Measurements from ENCODE around the gene IREB2. TPM values are rescaled to one million over a fixed set of nuclear protein-coding genes. Genes with fewer than 3 reads are reported as not detected.

The IREB2 gene
- polyA plus RNA-seq, 3 donors: 11.7 to 25.5 (median 16.7) TPM

DNA sequence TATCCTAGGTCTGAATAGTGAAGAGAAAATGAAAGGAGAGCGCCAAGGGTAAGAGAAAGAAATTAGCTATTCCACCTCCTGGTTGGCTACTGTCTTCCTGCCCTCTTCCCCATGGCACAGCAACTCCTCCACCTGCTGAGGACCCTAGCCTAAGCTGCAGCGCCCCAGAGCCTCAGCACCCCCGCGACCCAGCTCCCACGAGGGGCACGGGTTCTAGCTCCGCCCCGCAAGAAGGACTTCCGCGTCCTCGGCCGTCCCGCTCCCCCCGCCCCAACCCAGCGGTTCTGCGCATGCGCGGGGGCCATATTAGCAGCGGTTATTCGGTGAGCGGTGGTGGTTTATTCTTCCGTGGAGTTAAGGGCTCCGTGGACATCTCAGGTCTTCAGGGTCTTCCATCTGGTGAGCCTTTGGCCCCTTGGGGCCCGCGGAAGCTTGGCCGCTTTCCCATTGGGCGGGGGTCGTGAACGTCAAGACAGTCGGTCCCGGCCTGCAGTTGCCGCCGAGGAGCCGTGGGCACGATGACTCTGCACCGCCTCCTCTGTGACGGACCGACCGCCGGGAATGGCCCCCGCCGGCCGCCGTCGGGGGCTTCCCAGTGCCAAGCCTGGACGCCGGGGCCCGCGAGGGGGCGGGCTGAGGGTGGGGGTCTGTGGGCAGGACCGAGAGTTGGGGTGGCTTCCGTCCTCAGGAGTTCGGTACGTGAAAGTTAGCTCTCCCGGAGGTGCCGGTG, 102.3 kb downstream of the IREB2 start, which contains the start of gene PSMA4:
TSS of gene PSMA4 (plus strand) at position 304 of the 730 bp plus-strand sequence. CDS start 1,484 bp downstream, outside the sequence.
- no peaks in the 10 kb centered on the region for H3K27me3 ChIP-seq (ENCODE audit: control insufficient read depth in 2 of 2, insufficient read depth in 2 of 2, low read length in 2 of 2)
- Mint-ChIP-seq H3K36me3 (peaks cover 20 to 32% of the 10 kb centered on the region in 2 donors), H3K27me3 (ENCODE audit: low read depth in 3 of 3) (peaks cover 0 to 2% (median 1%) of the 10 kb centered on the region in 3 donors), H3K4me1 (peaks cover 27% of the 10 kb centered on the region), H3K4me3 (peak within 1 kb of the TSS; percentile 94 to 98), H3K9me3 (peaks cover 0 to 3% (median 0%) of the 10 kb centered on the region in 7 donors), H3K27ac (peak within 1 kb of the TSS; percentile 98 to 100 (median 99))
- no peaks in the 10 kb centered on the region for H3K9me3 ChIP-seq (replicated peaks in 1 of 2; ENCODE audit: control insufficient read depth in 1 of 2, insufficient read depth in 1 of 2, low read length in 2 of 2)
- H3K9ac ChIP-seq (ENCODE audit: insufficient read depth, low read length, poor library complexity, severe bottlenecking): peak within 1 kb of the TSS; percentile 97
- H3K79me2 ChIP-seq (ENCODE audit: insufficient read depth, low read length): peaks cover 42% of the 10 kb centered on the region
- peaks cover 16 to 21% of the 10 kb centered on the region in 2 donors for H3K4me1 ChIP-seq (ENCODE audit: control insufficient read depth in 1 of 2, insufficient read depth in 2 of 2, low read length in 2 of 2)
- peaks cover 19 to 33% of the 10 kb centered on the region in 2 donors for H3K36me3 ChIP-seq (replicated peaks in 1 of 2; ENCODE audit: control insufficient read depth in 1 of 2, insufficient read depth in 2 of 2, low read length in 2 of 2)
- H2AFZ ChIP-seq (ENCODE audit: insufficient read depth, low read depth, low read length, poor library complexity, severe bottlenecking): peak within 1 kb of the TSS; percentile 86
- H3K4me2 ChIP-seq (replicated peaks; ENCODE audit: extremely low read depth, low read length, poor library complexity, severe bottlenecking): peak within 1 kb of the TSS; percentile 96
- peak; percentile 83 to 89 (median 84) for DNase-seq
- H4K20me1 ChIP-seq (ENCODE audit: insufficient read depth, low read length): peaks cover 21% of the 10 kb centered on the region
- H3K27ac ChIP-seq (ENCODE audit: low read depth in 1 of 2, low read length in 2 of 2): peak within 1 kb of the TSS; percentile 94 to 97
- 0% methylated on average over 53 of the region's 56 CpGs for WGBS (ENCODE audit: insufficient coverage)
- peak within 1 kb of the TSS; percentile 67 to 89 (median 77) for H3K4me3 ChIP-seq (replicated peaks in 1 of 3; ENCODE audit: low read depth in 2 of 3, low read length in 3 of 3)
- intact Hi-C loops (cut with micrococcal nuclease): loop anchor here (5.0 kb wide), 2 partner anchors 103 to 243 kb away; partner anchors contain the start of genes IREB2 (in 2 of the 2) and SKIC8 (in 1 of the 2)
- TF ChIP-seq, protein P1, sequence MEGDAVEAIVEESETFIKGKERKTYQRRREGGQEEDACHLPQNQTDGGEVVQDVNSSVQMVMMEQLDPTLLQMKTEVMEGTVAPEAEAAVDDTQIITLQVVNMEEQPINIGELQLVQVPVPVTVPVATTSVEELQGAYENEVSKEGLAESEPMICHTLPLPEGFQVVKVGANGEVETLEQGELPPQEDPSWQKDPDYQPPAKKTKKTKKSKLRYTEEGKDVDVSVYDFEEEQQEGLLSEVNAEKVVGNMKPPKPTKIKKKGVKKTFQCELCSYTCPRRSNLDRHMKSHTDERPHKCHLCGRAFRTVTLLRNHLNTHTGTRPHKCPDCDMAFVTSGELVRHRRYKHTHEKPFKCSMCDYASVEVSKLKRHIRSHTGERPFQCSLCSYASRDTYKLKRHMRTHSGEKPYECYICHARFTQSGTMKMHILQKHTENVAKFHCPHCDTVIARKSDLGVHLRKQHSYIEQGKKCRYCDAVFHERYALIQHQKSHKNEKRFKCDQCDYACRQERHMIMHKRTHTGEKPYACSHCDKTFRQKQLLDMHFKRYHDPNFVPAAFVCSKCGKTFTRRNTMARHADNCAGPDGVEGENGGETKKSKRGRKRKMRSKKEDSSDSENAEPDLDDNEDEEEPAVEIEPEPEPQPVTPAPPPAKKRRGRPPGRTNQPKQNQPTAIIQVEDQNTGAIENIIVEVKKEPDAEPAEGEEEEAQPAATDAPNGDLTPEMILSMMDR (IDR thresholded peaks at IDR 0.05): no peak

DNA sequence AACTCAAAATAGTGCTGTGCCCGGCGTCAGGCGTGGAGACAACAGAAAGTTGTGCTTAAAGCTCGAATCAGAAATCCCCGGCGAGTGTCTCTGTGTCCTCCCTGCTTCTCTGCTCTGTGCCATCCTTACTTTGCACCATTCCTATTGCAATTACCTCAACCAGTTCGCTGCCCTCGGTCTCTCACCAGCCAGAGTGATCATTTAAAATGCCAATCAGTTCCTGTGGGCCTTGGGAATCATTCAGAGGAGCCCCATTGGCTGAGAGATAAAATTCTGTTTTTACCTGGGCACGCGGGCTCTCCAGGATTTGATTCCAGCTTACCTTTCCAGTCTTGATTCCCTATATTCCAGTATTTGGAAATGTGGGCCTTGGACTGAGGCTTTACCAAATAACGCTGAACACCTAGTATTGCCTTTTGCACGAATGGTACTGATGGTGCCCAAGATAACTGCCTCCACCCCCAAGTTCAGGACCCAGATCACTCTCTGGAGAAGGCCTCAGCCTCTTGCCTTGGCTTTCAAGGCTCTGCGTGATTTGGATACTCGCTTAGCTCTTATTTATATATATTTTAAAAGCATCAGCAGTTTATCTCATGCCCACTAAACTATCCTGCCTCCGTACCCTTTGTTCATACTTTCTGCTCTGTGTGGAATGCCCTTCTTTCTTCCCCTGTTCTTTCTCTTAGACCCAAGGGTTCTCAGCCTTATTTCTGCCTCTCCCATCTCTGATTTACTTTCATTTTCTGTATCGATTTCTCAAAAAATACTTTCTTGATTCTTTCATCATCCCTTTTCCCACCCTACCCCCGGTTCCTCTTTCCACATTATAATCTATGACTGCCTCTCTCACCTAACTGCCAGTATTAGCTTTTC, 103.1 kb downstream of the IREB2 start:
- Histone ChIP-seq H3K27ac (ENCODE audit: low read depth in 1 of 2, low read length in 2 of 2) (peak overlapping the region; percentile 94 to 97), H4K20me1 (ENCODE audit: insufficient read depth, low read length) (peaks cover 27% of the 10 kb centered on the region), H3K79me2 (ENCODE audit: insufficient read depth, low read length) (peaks cover 42% of the 10 kb centered on the region), H3K4me3 (replicated peaks in 1 of 3; ENCODE audit: low read depth in 2 of 3, low read length in 3 of 3) (peak overlapping the region; percentile 67 to 89 (median 77)), H3K36me3 (replicated peaks in 1 of 2; ENCODE audit: control insufficient read depth in 1 of 2, insufficient read depth in 2 of 2, low read length in 2 of 2) (peaks cover 27 to 41% of the 10 kb centered on the region in 2 donors), H3K9ac (ENCODE audit: insufficient read depth, low read length, poor library complexity, severe bottlenecking) (peak overlapping the region; percentile 97), H3K27me3 (ENCODE audit: control insufficient read depth in 2 of 2, insufficient read depth in 2 of 2, low read length in 2 of 2) (no peaks in the 10 kb centered on the region), H3K4me2 (replicated peaks; ENCODE audit: extremely low read depth, low read length, poor library complexity, severe bottlenecking) (peak overlapping the region; percentile 96), H3K4me1 (ENCODE audit: control insufficient read depth in 1 of 2, insufficient read depth in 2 of 2, low read length in 2 of 2) (peaks cover 16 to 21% of the 10 kb centered on the region in 2 donors), H3K9me3 (replicated peaks in 1 of 2; ENCODE audit: control insufficient read depth in 1 of 2, insufficient read depth in 1 of 2, low read length in 2 of 2) (no peaks in the 10 kb centered on the region), H2AFZ (ENCODE audit: insufficient read depth, low read depth, low read length, poor library complexity, severe bottlenecking) (peak overlapping the region; percentile 86)
- Mint-ChIP-seq H3K36me3 (peaks cover 28 to 40% of the 10 kb centered on the region in 2 donors), H3K27me3 (ENCODE audit: low read depth in 3 of 3) (peaks cover 0 to 2% (median 1%) of the 10 kb centered on the region in 3 donors), H3K27ac (peak overlapping the region; percentile 98 to 100 (median 99)), H3K4me3 (peak overlapping the region; percentile 94 to 98), H3K4me1 (peaks cover 26% of the 10 kb centered on the region), H3K9me3 (peaks cover 0 to 3% (median 0%) of the 10 kb centered on the region in 7 donors)
- WGBS (ENCODE audit: insufficient coverage): 4% methylated on average over 13 of the region's 17 CpGs
- intact Hi-C loops (cut with micrococcal nuclease): loop anchor here (5.0 kb wide), 2 partner anchors 104 to 244 kb away; partner anchors contain the start of genes IREB2 (in 2 of the 2) and SKIC8 (in 1 of the 2)
- TF ChIP-seq, protein P1 (IDR thresholded peaks at IDR 0.05): no peak
- peak; percentile 23 to 63 (median 52) for DNase-seq

Measured in CD14-positive monocyte (primary cell).